Measurements from ENCODE around the gene C6orf163. TPM values are rescaled to one million over a fixed set of nuclear protein-coding genes. Genes with fewer than 3 reads are reported as not detected.

Gene C6orf163
- total RNA-seq, 1 donor from 2014 or later = 2.0 TPM

GRCh38 chr6:87333591-87334181 is 10.9 kb upstream of the C6orf163 start:
- Histone ChIP-seq H3K4me1 (peaks cover 9% of the 10 kb centered on the region), H3K27me3 (no peaks in the 10 kb centered on the region), H3K27ac (no peak overlapping the region), H3K9me3 (no peaks in the 10 kb centered on the region), H3K4me3 (no peak overlapping the region), H3K36me3 (no peaks in the 10 kb centered on the region)
- intact Hi-C loops (cut with DNase I) = no loop called here
- TF ChIP-seq POLR2AphosphoS5 (IDR thresholded peaks at IDR 0.05; ENCODE audit: insufficient read depth in 1 of 2, low read depth in 1 of 2) = no peak
- no peak for TF ChIP-seq POLR2A (IDR thresholded peaks at IDR 0.05)
- no peak for TF ChIP-seq CTCF (IDR thresholded peaks at IDR 0.05)
- no peak for DNase-seq (ENCODE audit: extremely low spot score in 2 of 2)

DNA sequence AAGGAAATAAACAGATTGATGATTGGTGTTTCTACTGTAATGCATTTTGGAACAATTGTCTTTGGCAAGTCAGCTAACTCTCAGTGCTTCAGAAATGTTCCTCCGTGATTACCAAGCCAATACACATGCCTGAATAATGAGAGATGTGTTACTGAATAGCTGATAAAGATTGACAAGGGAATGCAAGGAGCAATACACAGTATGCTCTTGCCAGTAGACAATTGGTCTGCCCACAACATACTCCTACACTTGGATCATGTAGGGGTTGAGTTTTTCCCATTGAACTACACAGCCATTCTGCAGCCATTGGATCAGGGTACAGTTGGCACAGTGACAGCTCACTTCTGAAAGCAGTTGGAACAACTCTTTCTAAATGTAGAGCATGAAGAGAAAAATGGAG is 9.9 kb upstream of the C6orf163 start:
- H3K4me1 ChIP-seq = peaks cover 9% of the 10 kb centered on the region
- no peak for DNase-seq (ENCODE audit: extremely low spot score in 2 of 2)
- intact Hi-C loops (cut with DNase I) = no loop called here
- H3K9me3 ChIP-seq = no peaks in the 10 kb centered on the region
- H3K27ac ChIP-seq = no peak overlapping the region
- H3K4me3 ChIP-seq = no peak overlapping the region
- no peaks in the 10 kb centered on the region for H3K27me3 ChIP-seq
- TF ChIP-seq POLR2AphosphoS5 (IDR thresholded peaks at IDR 0.05; ENCODE audit: insufficient read depth in 1 of 2, low read depth in 1 of 2) (no peak), CTCF (IDR thresholded peaks at IDR 0.05) (no peak), POLR2A (IDR thresholded peaks at IDR 0.05) (no peak)
- H3K36me3 ChIP-seq = no peaks in the 10 kb centered on the region

- intact Hi-C loops (cut with DNase I) = no loop called here
- TF ChIP-seq CTCF (IDR thresholded peaks at IDR 0.05) = no peak
- no peak for TF ChIP-seq POLR2AphosphoS5 (IDR thresholded peaks at IDR 0.05; ENCODE audit: insufficient read depth in 1 of 2, low read depth in 1 of 2)
- TF ChIP-seq POLR2A (IDR thresholded peaks at IDR 0.05) = no peak
- H3K36me3 ChIP-seq = no peaks in the 10 kb centered on the region
- no peaks in the 10 kb centered on the region for H3K27me3 ChIP-seq
- no peak for DNase-seq (ENCODE audit: extremely low spot score in 2 of 2)
- no peak overlapping the region for H3K27ac ChIP-seq
- no peaks in the 10 kb centered on the region for H3K9me3 ChIP-seq
- H3K4me3 ChIP-seq = no peak overlapping the region
- peaks cover 9% of the 10 kb centered on the region for H3K4me1 ChIP-seq
Measured at GRCh38 chr6:87336367-87336766, 8.2 kb upstream of the C6orf163 start.

DNA sequence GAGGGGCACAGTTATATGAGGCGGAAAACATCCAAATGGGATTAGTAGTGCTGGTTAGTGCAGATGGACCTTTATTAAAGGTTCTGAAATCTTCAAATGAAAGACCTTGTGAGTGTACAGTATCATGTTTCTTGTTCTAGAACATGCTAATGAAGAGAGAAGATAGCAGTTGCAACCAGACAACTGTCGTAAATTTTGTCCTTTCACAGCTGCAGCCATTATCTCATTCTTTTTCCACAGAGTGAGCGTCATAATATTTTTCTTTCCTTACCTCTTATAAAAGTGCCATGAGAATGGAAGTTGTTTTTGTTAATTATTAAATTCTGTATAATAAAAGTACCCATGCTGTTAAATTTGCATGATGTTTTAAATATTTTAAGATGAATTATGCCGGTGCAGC is 4.4 kb upstream of the C6orf163 start:
- H3K4me1 ChIP-seq = no peaks in the 10 kb centered on the region
- no peak for DNase-seq (ENCODE audit: extremely low spot score in 2 of 2)
- H3K27me3 ChIP-seq = no peaks in the 10 kb centered on the region
- no peak overlapping the region for H3K27ac ChIP-seq
- TF ChIP-seq CTCF (IDR thresholded peaks at IDR 0.05) (no peak), POLR2A (IDR thresholded peaks at IDR 0.05) (no peak), POLR2AphosphoS5 (IDR thresholded peaks at IDR 0.05; ENCODE audit: insufficient read depth in 1 of 2, low read depth in 1 of 2) (no peak)
- intact Hi-C loops (cut with DNase I) = no loop called here
- no peaks in the 10 kb centered on the region for H3K36me3 ChIP-seq
- H3K4me3 ChIP-seq = no peak overlapping the region
- no peaks in the 10 kb centered on the region for H3K9me3 ChIP-seq

- intact Hi-C loops (cut with DNase I) = no loop called here
- TF ChIP-seq POLR2A (IDR thresholded peaks at IDR 0.05) = no peak
- H3K9me3 ChIP-seq = no peaks in the 10 kb centered on the region
Measured at GRCh38 chr6:87341158-87341557, 3.5 kb upstream of the C6orf163 start.

More at GRCh38 chr6:87341158-87341557, 3.5 kb upstream of the C6orf163 start:
- no peak overlapping the region for H3K4me3 ChIP-seq
- no peaks in the 10 kb centered on the region for H3K4me1 ChIP-seq
- no peak overlapping the region for H3K27ac ChIP-seq
- no peaks in the 10 kb centered on the region for H3K27me3 ChIP-seq
- H3K36me3 ChIP-seq = no peaks in the 10 kb centered on the region
- no peak for DNase-seq (ENCODE audit: extremely low spot score in 2 of 2)
